ENCODE measurements around the gene PRAMEF11. TPM values are rescaled to one million over a fixed set of nuclear protein-coding genes. Genes with fewer than 3 reads are reported as not detected.

Gene PRAMEF11
- not detected in 2 replicates for total RNA-seq

DNA sequence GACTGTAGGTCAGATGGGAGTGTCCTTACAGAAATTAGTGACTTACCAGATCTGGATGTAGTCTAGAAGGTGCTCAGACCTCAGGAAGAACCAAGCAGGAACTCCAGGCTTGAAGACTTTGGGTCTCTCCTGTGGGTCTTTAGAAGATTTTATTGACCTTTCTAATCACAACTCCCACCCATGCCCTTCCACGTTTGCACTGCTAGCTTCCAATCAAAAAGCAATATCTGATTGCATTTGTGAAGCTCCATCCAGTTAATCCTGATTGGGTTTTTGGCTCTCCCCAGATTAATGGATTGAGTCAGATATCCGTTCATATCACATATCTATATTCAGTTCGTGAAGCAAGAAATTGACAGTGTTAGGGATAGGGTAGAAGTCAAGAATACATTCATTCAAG, at the start of gene PRAMEF11:
PRAMEF11 (minus strand) TSS at position 101 of the 400 bp plus-strand sequence. CDS start 2,621 bp downstream, outside the sequence.

GRCh38 chr1:12856786-12857185, 25.6 kb upstream of the PRAMEF11 start, which contains the start of gene PRAMEF2:
Gene PRAMEF2 (plus strand): TSS chr1:12857086. CDS start chr1:12859010, 1,924 bp downstream.

DNA sequence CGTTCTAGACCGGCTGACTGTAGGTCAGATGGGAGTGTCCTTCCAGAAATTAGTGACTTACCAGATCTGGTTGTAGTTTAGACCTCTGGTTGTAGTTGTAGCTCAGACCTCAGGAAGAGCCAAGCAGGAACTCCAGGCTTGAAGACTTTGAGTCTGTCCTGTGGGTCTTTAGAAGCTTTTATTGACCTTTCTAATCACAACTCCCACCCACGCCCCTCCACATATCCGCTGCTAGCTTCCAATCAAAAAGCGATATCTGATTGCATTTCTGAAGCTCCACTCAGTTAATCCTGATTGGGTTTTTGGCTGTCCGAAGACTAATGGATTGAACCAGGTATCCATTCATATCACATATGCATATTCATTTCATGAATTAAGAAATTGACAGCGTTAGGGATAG, 17.4 kb upstream of the PRAMEF11 start, which contains the start of gene HNRNPCL1:
HNRNPCL1 (minus strand) TSS at position 101 of the 400 bp plus-strand sequence. CDS start 431 bp downstream, outside the sequence.

DNA sequence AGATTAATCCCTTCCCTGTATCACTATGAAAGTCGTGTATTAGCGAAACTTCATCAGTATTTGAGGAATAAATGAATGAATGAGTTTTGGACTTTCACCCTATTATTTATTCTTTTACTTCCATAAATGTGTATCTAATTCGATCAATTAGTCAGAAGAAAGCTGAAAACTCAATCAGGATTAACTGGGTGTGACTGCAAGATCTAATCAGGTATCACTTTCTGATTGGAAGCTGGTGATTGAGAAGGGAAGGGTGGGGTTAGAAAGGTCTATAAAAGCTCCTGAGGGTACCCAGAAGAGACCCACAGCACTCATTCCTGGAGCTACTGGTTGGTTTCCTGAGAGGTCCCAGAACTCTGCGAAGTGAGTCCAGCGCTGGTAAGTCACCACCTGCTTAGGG, 40.1 kb downstream of the PRAMEF11 start, which contains the start of gene PRAMEF1:
PRAMEF1 (plus strand) TSS at position 301 of the 400 bp plus-strand sequence. CDS start 1,831 bp downstream, outside the sequence.

Other genes starting within 250 kb of the PRAMEF11 start
- 18.2 and 27.4 TPM in 2 replicates for gene DHRS3, start 213.2 kb downstream of the PRAMEF11 start, total RNA-seq
- not detected in 2 replicates for gene AADACL4, start 187.3 kb downstream of the PRAMEF11 start, total RNA-seq
- gene AADACL3, start 115.3 kb downstream of the PRAMEF11 start, total RNA-seq, result not detected in 2 replicates
- not detected in 2 replicates for gene CFAP107, start 85.2 kb downstream of the PRAMEF11 start, total RNA-seq
- not detected in 2 replicates for gene PRAMEF12, start 57.7 kb downstream of the PRAMEF11 start, total RNA-seq
- not detected in 2 replicates for gene PRAMEF1, start 40.0 kb downstream of the PRAMEF11 start, total RNA-seq
- not detected in 2 replicates for gene HNRNPCL1, start 17.3 kb upstream of the PRAMEF11 start, total RNA-seq
- gene PRAMEF2, start 25.7 kb upstream of the PRAMEF11 start, total RNA-seq, result not detected in 2 replicates
- not detected in 2 replicates for gene PRAMEF4, start 54.8 kb upstream of the PRAMEF11 start, total RNA-seq
- gene PRAMEF10, start 66.9 kb upstream of the PRAMEF11 start, total RNA-seq, result not detected in 2 replicates
- not detected in 2 replicates for gene PRAMEF7, start 85.2 kb upstream of the PRAMEF11 start, total RNA-seq
- not detected in 2 replicates for gene PRAMEF6, start 116.2 kb upstream of the PRAMEF11 start, total RNA-seq
- gene PRAMEF27, start 225.2 kb upstream of the PRAMEF11 start, total RNA-seq, result not detected in 2 replicates
- gene HNRNPCL3, start 229.4 kb upstream of the PRAMEF11 start, total RNA-seq, result not detected in 2 replicates
- not detected in 2 replicates for gene PRAMEF25, start 239.4 kb upstream of the PRAMEF11 start, total RNA-seq